Measurements from ENCODE around the gene TSHZ1. TPM values are rescaled to one million over a fixed set of nuclear protein-coding genes. Genes with fewer than 3 reads are reported as not detected.

The TSHZ1 gene
- total RNA-seq, 2 donors from 2014 or later: 1.1 to 1.7 TPM

DNA sequence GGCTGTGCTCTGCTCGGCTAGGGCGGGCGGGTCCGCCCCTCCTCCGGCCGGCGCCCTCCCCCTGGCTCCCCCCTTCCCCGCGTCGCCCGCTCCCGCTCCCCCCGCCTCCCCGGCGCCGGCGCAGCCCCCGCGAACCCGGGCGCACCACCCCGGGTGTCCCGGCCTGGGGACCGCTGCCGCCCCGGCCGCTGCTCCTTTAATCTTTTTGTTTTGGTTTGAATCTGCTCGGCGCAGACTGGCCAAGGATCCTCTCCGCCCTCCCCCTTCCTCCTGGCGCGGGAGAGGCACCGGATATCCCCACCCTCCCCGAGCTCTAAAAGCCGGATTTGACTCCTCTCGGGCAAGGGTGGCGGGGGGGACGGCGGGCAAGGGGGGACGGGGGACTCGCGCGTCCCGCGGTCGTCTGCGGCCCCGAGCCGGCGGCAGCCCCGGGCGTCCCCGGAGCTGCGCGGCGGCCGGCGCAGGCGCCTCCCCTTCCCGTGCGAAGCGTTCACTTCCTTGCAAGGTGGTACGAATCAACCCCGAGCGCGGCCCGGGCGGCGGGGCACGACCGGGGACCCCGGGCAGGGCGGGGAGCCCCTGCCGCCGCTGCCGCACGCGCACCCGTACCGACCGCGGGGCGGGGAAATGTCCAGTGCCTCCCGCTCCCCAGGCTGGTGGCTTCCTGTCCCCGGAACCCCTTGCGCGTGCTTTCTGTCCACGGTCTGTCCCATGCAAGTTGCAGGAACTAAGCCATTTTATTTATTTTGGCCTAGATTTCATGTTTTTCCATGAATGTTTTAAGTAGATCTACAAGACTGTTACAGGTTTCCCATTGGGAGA, 1.3 kb upstream of the TSHZ1 start, which contains the start of gene PTGR3:
Gene PTGR3 (minus strand): TSS at position 11 of the 822 bp plus-strand sequence. CDS start 81 bp downstream, outside the sequence.
- peak within 1 kb of the TSS; percentile 41 for H3K27ac ChIP-seq (ENCODE audit: low read depth, low read length)
- H3K9me3 Mint-ChIP-seq: no peaks in the 10 kb centered on the region
- no peaks in the 10 kb centered on the region for H3K36me3 Mint-ChIP-seq (ENCODE audit: low read depth)
- H3K27me3 Mint-ChIP-seq (ENCODE audit: insufficient read depth): peaks cover 74% of the 10 kb centered on the region
- peaks cover 73% of the 10 kb centered on the region for H3K27me3 ChIP-seq (ENCODE audit: control insufficient read depth, insufficient read depth, low read length, poor library complexity, severe bottlenecking)
- peak; percentile 91 for DNase-seq
- H3K9me3 ChIP-seq (ENCODE audit: control insufficient read depth, low read length): no peaks in the 10 kb centered on the region
- H3K4me3 ChIP-seq (ENCODE audit: low read length): peak within 1 kb of the TSS; percentile 82
- peaks cover 46% of the 10 kb centered on the region for H3K4me1 Mint-ChIP-seq
- H3K9ac ChIP-seq (ENCODE audit: extremely low read depth, low read length, poor library complexity, severe bottlenecking): peak within 1 kb of the TSS; percentile 25
- H3K36me3 ChIP-seq (ENCODE audit: control insufficient read depth, insufficient read depth, low read length): no peaks in the 10 kb centered on the region
- peaks cover 7% of the 10 kb centered on the region for H3K4me1 ChIP-seq (ENCODE audit: control insufficient read depth, insufficient read depth, low read length)
- H3K27ac Mint-ChIP-seq: peak within 1 kb of the TSS; percentile 53
- peak within 1 kb of the TSS; percentile 79 for H3K4me3 Mint-ChIP-seq
- WGBS, 2 experiments (ENCODE audit: insufficient coverage in 1 of 2, insufficient read length in 1 of 2): 0 to 1% methylated on average over 25 to 87 of the region's 88 CpGs
- TF ChIP-seq, protein P1, sequence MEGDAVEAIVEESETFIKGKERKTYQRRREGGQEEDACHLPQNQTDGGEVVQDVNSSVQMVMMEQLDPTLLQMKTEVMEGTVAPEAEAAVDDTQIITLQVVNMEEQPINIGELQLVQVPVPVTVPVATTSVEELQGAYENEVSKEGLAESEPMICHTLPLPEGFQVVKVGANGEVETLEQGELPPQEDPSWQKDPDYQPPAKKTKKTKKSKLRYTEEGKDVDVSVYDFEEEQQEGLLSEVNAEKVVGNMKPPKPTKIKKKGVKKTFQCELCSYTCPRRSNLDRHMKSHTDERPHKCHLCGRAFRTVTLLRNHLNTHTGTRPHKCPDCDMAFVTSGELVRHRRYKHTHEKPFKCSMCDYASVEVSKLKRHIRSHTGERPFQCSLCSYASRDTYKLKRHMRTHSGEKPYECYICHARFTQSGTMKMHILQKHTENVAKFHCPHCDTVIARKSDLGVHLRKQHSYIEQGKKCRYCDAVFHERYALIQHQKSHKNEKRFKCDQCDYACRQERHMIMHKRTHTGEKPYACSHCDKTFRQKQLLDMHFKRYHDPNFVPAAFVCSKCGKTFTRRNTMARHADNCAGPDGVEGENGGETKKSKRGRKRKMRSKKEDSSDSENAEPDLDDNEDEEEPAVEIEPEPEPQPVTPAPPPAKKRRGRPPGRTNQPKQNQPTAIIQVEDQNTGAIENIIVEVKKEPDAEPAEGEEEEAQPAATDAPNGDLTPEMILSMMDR (conservative IDR thresholded peaks at IDR 0.05): no peak

DNA sequence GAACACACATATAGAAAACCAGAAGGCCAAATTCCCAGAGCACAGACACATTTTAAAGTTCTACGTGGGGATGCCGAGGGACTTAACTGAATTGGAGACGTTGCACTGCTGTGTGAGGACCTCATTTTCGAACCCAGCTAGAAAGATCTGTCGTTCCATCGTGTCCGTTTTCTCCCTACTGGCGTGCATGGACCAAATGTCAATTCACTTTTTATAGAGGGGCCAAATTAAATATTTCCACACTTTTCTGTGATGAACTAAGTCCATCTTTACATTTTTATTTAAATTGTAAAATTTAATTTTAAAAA, 692 bp upstream of the TSHZ1 start:
- H3K27ac ChIP-seq (ENCODE audit: low read depth, low read length): peak overlapping the region; percentile 41
- Mint-ChIP-seq H3K9me3 (no peaks in the 10 kb centered on the region), H3K27ac (no peak overlapping the region), H3K4me3 (peak overlapping the region; percentile 79), H3K4me1 (peaks cover 50% of the 10 kb centered on the region), H3K27me3 (ENCODE audit: insufficient read depth) (peaks cover 69% of the 10 kb centered on the region), H3K36me3 (ENCODE audit: low read depth) (no peaks in the 10 kb centered on the region)
- no peaks in the 10 kb centered on the region for H3K36me3 ChIP-seq (ENCODE audit: control insufficient read depth, insufficient read depth, low read length)
- DNase-seq: no peak
- H3K9me3 ChIP-seq (ENCODE audit: control insufficient read depth, low read length): no peaks in the 10 kb centered on the region
- peaks cover 67% of the 10 kb centered on the region for H3K27me3 ChIP-seq (ENCODE audit: control insufficient read depth, insufficient read depth, low read length, poor library complexity, severe bottlenecking)
- peaks cover 7% of the 10 kb centered on the region for H3K4me1 ChIP-seq (ENCODE audit: control insufficient read depth, insufficient read depth, low read length)
- no peak overlapping the region for H3K9ac ChIP-seq (ENCODE audit: extremely low read depth, low read length, poor library complexity, severe bottlenecking)
- TF ChIP-seq, protein P1 (conservative IDR thresholded peaks at IDR 0.05): no peak
- peak overlapping the region; percentile 82 for H3K4me3 ChIP-seq (ENCODE audit: low read length)
- 9 to 14% methylated on average over 8 of the region's 8 CpGs for WGBS, 2 experiments (ENCODE audit: insufficient coverage in 1 of 2, insufficient read length in 1 of 2)

DNA sequence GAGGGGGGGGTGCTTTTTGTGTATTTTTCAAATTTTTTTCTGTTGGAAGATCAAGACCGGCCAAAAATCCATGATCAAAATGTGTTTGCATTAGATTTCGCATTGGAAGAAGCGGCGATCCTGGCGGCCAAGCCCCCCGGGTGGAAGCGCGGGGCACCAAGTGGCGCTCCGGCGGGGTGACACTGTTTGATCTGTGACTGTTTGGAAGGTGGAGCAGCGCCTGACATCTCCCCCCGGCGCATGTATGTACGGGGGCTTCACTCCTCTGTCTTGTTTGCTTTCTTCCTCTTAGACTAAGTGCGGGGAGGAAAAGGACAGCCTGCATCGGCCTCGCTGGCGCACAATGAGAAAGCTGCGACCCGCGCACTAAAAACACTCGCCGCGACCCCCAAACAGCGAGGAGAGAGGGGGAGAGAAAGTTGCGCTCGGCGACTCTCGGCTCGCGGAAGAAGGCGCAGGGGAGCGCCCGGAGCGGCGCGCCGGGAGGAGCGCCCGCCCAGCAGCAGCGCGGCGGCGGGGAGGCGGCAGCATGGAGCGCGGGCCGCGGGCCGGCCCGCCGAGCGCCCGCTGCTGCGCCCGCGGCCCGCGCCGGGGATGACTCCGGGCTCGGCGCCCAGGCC, 515 bp downstream of the TSHZ1 start:
- H3K4me1 ChIP-seq (ENCODE audit: control insufficient read depth, insufficient read depth, low read length): peaks cover 7% of the 10 kb centered on the region
- Mint-ChIP-seq H3K4me1 (peaks cover 43% of the 10 kb centered on the region), H3K9me3 (no peaks in the 10 kb centered on the region), H3K4me3 (peak overlapping the region; percentile 79), H3K36me3 (ENCODE audit: low read depth) (no peaks in the 10 kb centered on the region), H3K27ac (no peak overlapping the region), H3K27me3 (ENCODE audit: insufficient read depth) (peaks cover 57% of the 10 kb centered on the region)
- peak overlapping the region; percentile 81 for H3K4me3 ChIP-seq (ENCODE audit: low read length)
- peaks cover 55% of the 10 kb centered on the region for H3K27me3 ChIP-seq (ENCODE audit: control insufficient read depth, insufficient read depth, low read length, poor library complexity, severe bottlenecking)
- TF ChIP-seq, protein P1 (conservative IDR thresholded peaks at IDR 0.05): no peak
- DNase-seq: peak; percentile 62
- WGBS, 2 experiments (ENCODE audit: insufficient coverage in 1 of 2, insufficient read length in 1 of 2): 0% methylated on average over 13 to 64 of the region's 64 CpGs
- no peak overlapping the region for H3K9ac ChIP-seq (ENCODE audit: extremely low read depth, low read length, poor library complexity, severe bottlenecking)
- peak overlapping the region; percentile 39 for H3K27ac ChIP-seq (ENCODE audit: low read depth, low read length)
- H3K9me3 ChIP-seq (ENCODE audit: control insufficient read depth, low read length): no peaks in the 10 kb centered on the region
- no peaks in the 10 kb centered on the region for H3K36me3 ChIP-seq (ENCODE audit: control insufficient read depth, insufficient read depth, low read length)
